GM18873 (cell line): ENCODE results near the gene RWDD4.
A peak's percentile ranks its signal among the peaks of the same experiment; 100 is the strongest.

ENCODE experiments used
- ATAC-seq: cut with Tn5 transposase; IDR thresholded peaks from one replicate; pipeline ENCODE4 v1.9.1; 2021; ENCODE audit warnings: mild to moderate bottlenecking, moderate library complexity, moderate number of reproducible peaks; ENCODE audit not compliant: unreplicated experiment, low FRiP score

RWDD4 gene

GRCh38 chr4:183659029-183659871 is at the start of gene RWDD4, which contains the start of gene TRAPPC11:
RWDD4 (minus strand) TSS chr4:183659185; CDS start chr4:183658952, 233 bp downstream.
TRAPPC11 (plus strand) TSS chr4:183659293; CDS start chr4:183663868, 4,575 bp downstream.
- ATAC-seq = peak; percentile 99

- no peak for ATAC-seq
Observed at GRCh38 chr4:183702492-183702891, 43.5 kb upstream of the RWDD4 start.

DNA sequence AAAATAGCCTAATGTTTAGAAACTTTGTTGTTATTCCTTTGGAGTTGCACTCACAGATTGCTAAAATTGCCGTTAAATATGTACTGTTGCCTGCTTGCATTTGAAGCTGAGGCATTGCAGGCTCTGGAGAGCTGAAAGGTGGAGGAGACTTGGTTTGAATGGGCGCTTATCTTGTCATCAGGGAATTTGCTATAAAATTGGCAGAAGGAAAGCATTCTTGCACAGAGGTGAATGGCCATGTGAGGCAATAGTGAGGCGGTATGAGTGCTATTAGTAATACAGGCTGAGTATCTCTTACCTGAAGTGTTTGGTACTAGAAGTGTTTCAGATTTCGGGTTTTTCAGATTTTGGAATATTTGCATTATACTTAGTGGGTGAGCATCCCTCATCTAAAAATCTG is 41.4 kb upstream of the RWDD4 start:
- ATAC-seq = no peak

GRCh38 chr4:183698909-183699308 is 39.9 kb upstream of the RWDD4 start:
- no peak for ATAC-seq

GRCh38 chr4:183691897-183692296 is 32.9 kb upstream of the RWDD4 start:
- no peak for ATAC-seq

DNA sequence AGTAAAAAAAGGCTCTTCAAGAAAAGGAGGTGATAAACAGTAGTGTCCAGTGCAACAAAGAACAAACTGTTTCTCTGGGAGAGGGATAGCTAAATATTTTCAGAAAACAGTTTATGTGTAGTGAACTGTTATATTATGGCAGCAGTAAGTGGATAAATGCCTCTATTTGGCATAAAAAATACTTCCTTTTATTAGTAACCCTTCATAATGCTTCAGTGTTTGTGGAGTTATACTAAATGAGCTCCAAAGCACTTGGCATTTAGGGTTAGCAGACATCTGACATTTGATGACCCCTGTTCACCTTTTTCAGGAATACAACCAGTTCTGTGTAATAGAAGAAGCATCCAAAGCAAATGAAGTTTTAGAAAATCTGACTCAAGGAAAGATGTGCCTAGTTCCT is 32.0 kb upstream of the RWDD4 start:
- no peak for ATAC-seq

DNA sequence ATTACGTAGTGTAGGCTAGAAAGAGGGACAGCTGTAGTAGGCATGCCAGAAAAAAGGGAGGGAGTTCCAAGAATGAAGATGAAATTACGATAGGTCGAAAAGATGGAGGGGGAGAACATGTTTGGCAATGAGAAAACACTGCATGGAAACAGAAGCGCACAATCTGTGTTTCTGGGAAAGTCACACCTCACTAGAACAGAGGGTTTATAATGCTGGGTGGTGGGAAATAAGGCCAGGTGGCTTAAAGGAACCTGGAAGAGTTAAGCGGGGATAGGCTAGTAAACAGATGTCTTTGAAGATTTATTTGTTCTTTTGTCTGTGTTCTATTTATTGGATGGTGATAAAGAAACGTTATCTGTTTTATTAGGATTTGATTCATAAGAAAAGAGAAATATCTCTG is 29.2 kb upstream of the RWDD4 start:
- no peak for ATAC-seq

- no peak for ATAC-seq
Observed at GRCh38 chr4:183686461-183686860, 27.5 kb upstream of the RWDD4 start.

- no peak for ATAC-seq
Observed at GRCh38 chr4:183681119-183681518, 22.1 kb upstream of the RWDD4 start.

DNA sequence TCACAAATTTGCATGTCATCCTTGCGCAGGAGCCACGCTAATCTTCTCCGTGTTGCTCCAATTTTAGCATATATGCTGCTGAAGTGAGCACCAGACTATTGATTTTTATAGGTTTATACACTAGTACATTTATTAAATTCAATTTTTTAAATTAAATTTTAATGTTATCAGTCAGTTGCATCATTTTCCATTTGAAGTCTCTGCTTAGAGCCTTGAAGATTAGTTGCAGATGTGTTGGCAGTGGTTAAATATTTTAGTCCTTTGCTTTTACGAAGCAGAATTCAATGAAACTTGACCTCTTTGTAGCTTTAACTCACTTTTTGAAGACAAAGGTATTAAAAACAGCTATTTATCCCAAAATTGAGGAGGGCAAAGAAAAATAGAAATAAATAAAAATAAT is 16.6 kb upstream of the RWDD4 start:
- ATAC-seq = no peak

DNA sequence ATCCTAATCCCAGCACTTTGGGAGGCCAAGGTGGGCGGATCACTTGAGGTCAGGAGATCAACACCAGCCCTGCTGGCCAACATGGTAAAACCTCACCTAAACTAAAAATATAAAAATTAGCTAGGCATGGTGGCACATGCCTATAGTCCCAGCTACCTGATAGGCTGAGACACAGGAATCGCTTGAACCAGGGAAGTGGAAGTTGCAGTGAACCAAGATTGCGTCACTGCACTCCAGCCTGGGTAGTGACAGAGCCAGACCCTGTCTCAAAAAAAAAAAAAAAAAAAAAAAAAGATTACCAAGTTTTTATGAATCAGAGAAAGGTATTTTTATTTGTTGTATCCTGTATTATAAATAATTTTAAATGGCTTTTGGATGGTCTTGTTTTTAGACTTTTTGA is 15.2 kb upstream of the RWDD4 start:
- ATAC-seq = no peak

GRCh38 chr4:183670960-183671555 is 12.1 kb upstream of the RWDD4 start:
- no peak for ATAC-seq

DNA sequence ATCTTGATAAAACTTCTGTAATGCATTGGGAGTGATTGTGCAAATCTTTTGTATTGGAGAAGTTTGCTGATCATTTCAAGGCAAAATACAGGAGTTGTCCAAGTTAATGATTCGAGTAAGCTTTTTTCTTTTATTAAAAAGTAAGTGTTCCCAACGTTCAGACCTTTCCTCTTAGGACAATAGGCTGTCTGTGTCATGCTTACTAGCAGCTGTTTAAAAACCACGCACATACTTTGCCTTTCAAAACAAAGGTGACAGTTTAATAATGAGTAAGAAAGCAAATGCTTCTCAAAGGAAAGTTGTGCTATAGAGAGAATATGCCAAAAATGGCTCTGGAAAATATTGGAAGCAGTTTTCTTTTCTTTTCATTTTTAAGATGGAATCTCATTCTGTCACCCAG is 11.3 kb upstream of the RWDD4 start:
- ATAC-seq = no peak

GRCh38 chr4:183666088-183666487 is 7.1 kb upstream of the RWDD4 start:
- ATAC-seq = no peak

GRCh38 chr4:183659872-183660242 is 872 bp upstream of the RWDD4 start:
- no peak for ATAC-seq

GRCh38 chr4:183658362-183659028 is 490 bp downstream of the RWDD4 start:
- ATAC-seq = peak; percentile 29

DNA sequence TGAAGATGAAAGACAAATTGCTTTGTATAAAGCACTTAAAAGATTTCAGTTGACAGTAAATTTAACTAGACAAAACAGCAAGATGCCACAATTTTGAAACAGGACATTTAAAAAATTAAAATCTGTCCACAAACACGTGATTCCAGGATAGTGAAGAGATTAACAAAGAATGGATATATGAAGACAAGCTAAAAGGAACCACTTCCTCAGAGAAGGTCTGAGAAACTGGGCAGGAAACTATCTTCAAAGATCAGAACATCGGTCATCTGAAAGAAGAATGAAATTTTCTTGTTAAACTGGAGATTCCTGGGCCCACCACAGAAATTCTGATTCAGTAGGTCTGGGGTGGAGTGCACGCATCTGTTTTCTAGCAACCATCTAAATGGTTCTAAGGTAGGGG is 1.4 kb downstream of the RWDD4 start:
- ATAC-seq = no peak

DNA sequence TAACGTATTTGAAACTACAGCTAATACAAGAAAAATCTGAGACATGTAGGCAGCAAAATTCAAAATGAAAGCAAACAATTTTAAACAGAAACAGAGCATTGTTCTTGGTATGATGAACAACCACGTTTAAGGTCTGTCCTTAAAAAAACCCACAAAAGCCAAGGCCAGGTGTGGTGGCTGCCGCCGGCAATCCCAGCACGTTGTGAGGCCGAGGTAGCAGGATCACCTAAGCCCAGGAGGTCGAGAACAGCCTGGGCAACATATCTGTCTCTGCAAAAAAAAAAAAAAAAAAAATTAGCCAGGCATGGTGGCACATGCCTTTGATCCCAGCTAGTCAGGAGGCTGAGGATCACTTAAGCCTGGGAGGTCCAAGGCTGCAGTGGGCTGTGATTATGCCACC is 13.7 kb downstream of the RWDD4 start:
- ATAC-seq = no peak

GRCh38 chr4:183639291-183639690 is 19.7 kb downstream of the RWDD4 start:
- no peak for ATAC-seq

GRCh38 chr4:183638436-183638835 is 20.5 kb downstream of the RWDD4 start:
- ATAC-seq = no peak

DNA sequence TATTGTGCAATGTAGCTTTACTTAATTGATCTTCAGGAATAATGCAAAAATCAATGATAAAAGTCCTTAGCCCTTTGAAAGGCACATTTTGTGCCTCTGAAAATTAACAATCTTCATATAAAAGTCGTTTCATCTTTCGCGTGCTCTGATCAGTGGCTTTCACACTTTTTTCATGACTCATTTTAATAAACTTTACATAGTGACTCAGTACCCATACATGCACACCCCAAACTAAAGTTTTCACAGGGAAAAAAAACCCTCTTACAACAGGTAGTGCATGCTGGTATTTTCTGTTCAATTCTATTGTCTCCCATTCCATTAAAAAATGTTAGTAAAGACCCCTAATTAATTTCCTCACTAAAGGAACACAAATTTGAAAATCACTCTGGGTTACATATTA is 21.5 kb downstream of the RWDD4 start:
- ATAC-seq = no peak
